Measurements from ENCODE around the gene KLHL30. TPM values are rescaled to one million over a fixed set of nuclear protein-coding genes. Genes with fewer than 3 reads are reported as not detected.

KLHL30 gene
- total and polyA plus RNA-seq, 12 donors, result 0.10 to 4.3 (median 0.16) TPM; not detected in 4

GRCh38 chr2:238155051-238155760 is 16.7 kb downstream of the KLHL30 start:
- peak overlapping the region in 1 of 5 donors; percentile 8 for H3K27ac ChIP-seq
- no peaks in the 10 kb centered on the region for H3K36me3 ChIP-seq (replicated peaks in 1 of 2)
- TF ChIP-seq, protein P1, sequence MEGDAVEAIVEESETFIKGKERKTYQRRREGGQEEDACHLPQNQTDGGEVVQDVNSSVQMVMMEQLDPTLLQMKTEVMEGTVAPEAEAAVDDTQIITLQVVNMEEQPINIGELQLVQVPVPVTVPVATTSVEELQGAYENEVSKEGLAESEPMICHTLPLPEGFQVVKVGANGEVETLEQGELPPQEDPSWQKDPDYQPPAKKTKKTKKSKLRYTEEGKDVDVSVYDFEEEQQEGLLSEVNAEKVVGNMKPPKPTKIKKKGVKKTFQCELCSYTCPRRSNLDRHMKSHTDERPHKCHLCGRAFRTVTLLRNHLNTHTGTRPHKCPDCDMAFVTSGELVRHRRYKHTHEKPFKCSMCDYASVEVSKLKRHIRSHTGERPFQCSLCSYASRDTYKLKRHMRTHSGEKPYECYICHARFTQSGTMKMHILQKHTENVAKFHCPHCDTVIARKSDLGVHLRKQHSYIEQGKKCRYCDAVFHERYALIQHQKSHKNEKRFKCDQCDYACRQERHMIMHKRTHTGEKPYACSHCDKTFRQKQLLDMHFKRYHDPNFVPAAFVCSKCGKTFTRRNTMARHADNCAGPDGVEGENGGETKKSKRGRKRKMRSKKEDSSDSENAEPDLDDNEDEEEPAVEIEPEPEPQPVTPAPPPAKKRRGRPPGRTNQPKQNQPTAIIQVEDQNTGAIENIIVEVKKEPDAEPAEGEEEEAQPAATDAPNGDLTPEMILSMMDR (IDR thresholded peaks at IDR 0.05), result no peak
- TF ChIP-seq POLR2A (IDR thresholded peaks at IDR 0.05), result no peak
- H3K27me3 ChIP-seq, result peaks cover 4% of the 10 kb centered on the region
- H3K4me1 ChIP-seq (replicated peaks in 1 of 2), result peaks cover 0 to 4% of the 10 kb centered on the region in 2 donors
- 69 to 86% (median 76%) methylated on average over 14 to 19 of the region's 19 CpGs for WGBS, 4 donors
- H3K4me3 ChIP-seq, result no peak overlapping the region
- H3K9me3 ChIP-seq (replicated peaks in 1 of 3), result no peaks in the 10 kb centered on the region
- intact Hi-C loops (cut with DNase I), result no loop called here
- peak in 3 of 7 donors; percentile 15 to 35 (median 27) for DNase-seq

GRCh38 chr2:238155761-238156694 is 17.6 kb downstream of the KLHL30 start:
- Histone ChIP-seq H3K9me3 (replicated peaks in 1 of 3) (no peaks in the 10 kb centered on the region), H3K27me3 (peaks cover 6% of the 10 kb centered on the region), H3K27ac (peak overlapping the region in 1 of 5 donors; percentile 8), H3K4me1 (replicated peaks in 1 of 2) (peaks cover 0 to 4% of the 10 kb centered on the region in 2 donors), H3K4me3 (no peak overlapping the region), H3K36me3 (replicated peaks in 1 of 2) (no peaks in the 10 kb centered on the region)
- intact Hi-C loops (cut with DNase I), result no loop called here
- no peak for DNase-seq
- WGBS, 4 donors, result 75 to 86% (median 79%) methylated on average over 17 to 18 of the region's 18 CpGs
- TF ChIP-seq POLR2A (IDR thresholded peaks at IDR 0.05), result no peak
- TF ChIP-seq, protein P1 (IDR thresholded peaks at IDR 0.05), result no peak

GRCh38 chr2:238157506-238158017 is 19.1 kb downstream of the KLHL30 start:
- peaks cover 0 to 4% of the 10 kb centered on the region in 2 donors for H3K4me1 ChIP-seq (replicated peaks in 1 of 2)
- H3K36me3 ChIP-seq (replicated peaks in 1 of 2), result no peaks in the 10 kb centered on the region
- H3K9me3 ChIP-seq (replicated peaks in 1 of 3), result no peaks in the 10 kb centered on the region
- 80 to 86% (median 84%) methylated on average over 6 to 14 of the region's 14 CpGs for WGBS, 4 donors
- no peak overlapping the region for H3K4me3 ChIP-seq
- TF ChIP-seq, protein P1 (IDR thresholded peaks at IDR 0.05), result no peak
- no peak for TF ChIP-seq POLR2A (IDR thresholded peaks at IDR 0.05)
- H3K27me3 ChIP-seq, result peaks cover 6% of the 10 kb centered on the region
- intact Hi-C loops (cut with DNase I), result no loop called here
- DNase-seq, result no peak
- no peak overlapping the region for H3K27ac ChIP-seq

GRCh38 chr2:238158018-238158508 is 19.6 kb downstream of the KLHL30 start:
- H3K27me3 ChIP-seq, result peaks cover 6% of the 10 kb centered on the region
- intact Hi-C loops (cut with DNase I), result no loop called here

More at GRCh38 chr2:238158018-238158508, 19.6 kb downstream of the KLHL30 start:
- no peak for DNase-seq
- Histone ChIP-seq H3K27ac (no peak overlapping the region), H3K4me3 (no peak overlapping the region), H3K4me1 (replicated peaks in 1 of 2) (peaks cover 0 to 4% of the 10 kb centered on the region in 2 donors), H3K9me3 (replicated peaks in 1 of 3) (no peaks in the 10 kb centered on the region), H3K36me3 (replicated peaks in 1 of 2) (no peaks in the 10 kb centered on the region)
- TF ChIP-seq, protein P1 (IDR thresholded peaks at IDR 0.05), result no peak
- no peak for TF ChIP-seq POLR2A (IDR thresholded peaks at IDR 0.05)
- 62 to 100% (median 63%) methylated on average over 2 to 21 of the region's 21 CpGs; no CpG with 5 or more reads in 1 of the 4 donors for WGBS, 4 donors

Data from adrenal gland (tissue), 12 donors.